ENCODE measurements around the gene GNG7.
A peak's percentile ranks its signal among the peaks of the same experiment; 100 is the strongest.
"Not testable (repeated sequence)": the region's sequence is repeated elsewhere in the genome, so short reads cannot be mapped to it uniquely, and the experiment has no call there.

The GNG7 gene

GRCh38 chr19:2503521-2504109 is 198.9 kb downstream of the GNG7 start:
- no peak for TF ChIP-seq POLR2AphosphoS5 (IDR thresholded peaks at IDR 0.05; ENCODE audit: borderline replicate concordance, low read depth, low read length)
- no peak for TF ChIP-seq FOXP2 (optimal IDR thresholded peaks at IDR 0.05; ENCODE audit: control extremely low read depth, extremely low read length, insufficient read depth)
- TF ChIP-seq EZH2 (IDR thresholded peaks at IDR 0.05): no peak

DNA sequence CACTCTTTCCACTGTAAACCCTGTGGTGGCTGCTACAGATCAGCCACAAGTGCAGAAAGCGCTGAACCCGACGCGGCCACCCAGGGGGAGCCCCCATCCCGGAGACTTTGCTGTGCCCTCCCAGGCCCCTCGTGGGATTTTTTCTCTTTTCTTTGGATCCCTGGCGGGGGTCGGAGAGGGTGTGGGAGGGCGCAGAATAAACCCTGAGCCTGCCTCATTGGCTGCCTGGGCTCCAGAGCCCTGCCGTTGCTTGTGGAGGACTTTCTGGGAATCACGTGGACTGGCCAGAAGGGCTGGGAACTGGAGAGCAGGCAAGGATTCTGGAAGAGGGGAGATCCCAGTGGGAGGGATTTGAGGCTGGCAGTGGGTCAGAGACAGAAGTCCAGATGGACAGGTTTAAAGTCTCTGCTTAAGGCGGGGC is 201.6 kb downstream of the GNG7 start:
- no peaks in the 10 kb centered on the region for H3K9me3 ChIP-seq (ENCODE audit: low read depth, low read length)
- no peaks in the 10 kb centered on the region for H3K36me3 ChIP-seq (ENCODE audit: insufficient read depth, low read length)
- TF ChIP-seq FOXP2 (optimal IDR thresholded peaks at IDR 0.05; ENCODE audit: control extremely low read depth, extremely low read length, insufficient read depth): no peak
- no peak for TF ChIP-seq POLR2AphosphoS5 (IDR thresholded peaks at IDR 0.05; ENCODE audit: borderline replicate concordance, low read depth, low read length)
- TF ChIP-seq EZH2 (IDR thresholded peaks at IDR 0.05): no peak
- H3K4me3 ChIP-seq: no peak overlapping the region
- H3K27ac ChIP-seq: no peak overlapping the region
- DNase-seq (ENCODE audit: low read depth, low spot score): no peak
- no peak overlapping the region for H3K9ac ChIP-seq (ENCODE audit: insufficient read length)

More at GRCh38 chr19:2503521-2504109, 198.9 kb downstream of the GNG7 start:
- no peak overlapping the region for H3K4me3 ChIP-seq
- H3K9me3 ChIP-seq (ENCODE audit: low read depth, low read length): no peaks in the 10 kb centered on the region
- no peak for DNase-seq (ENCODE audit: low read depth, low spot score)
- no peaks in the 10 kb centered on the region for H3K36me3 ChIP-seq (ENCODE audit: insufficient read depth, low read length)
- H3K9ac ChIP-seq (ENCODE audit: insufficient read length): no peak overlapping the region
- H3K27ac ChIP-seq: no peak overlapping the region

GRCh38 chr19:2500156-2500555 is 202.3 kb downstream of the GNG7 start:
- no peak overlapping the region for H3K4me3 ChIP-seq
- no peak for DNase-seq (ENCODE audit: low read depth, low spot score)
- H3K9ac ChIP-seq (ENCODE audit: insufficient read length): no peak overlapping the region
- no peak overlapping the region for H3K27ac ChIP-seq
- H3K9me3 ChIP-seq (ENCODE audit: low read depth, low read length): no peaks in the 10 kb centered on the region
- H3K36me3 ChIP-seq (ENCODE audit: insufficient read depth, low read length): no peaks in the 10 kb centered on the region
- TF ChIP-seq FOXP2 (optimal IDR thresholded peaks at IDR 0.05; ENCODE audit: control extremely low read depth, extremely low read length, insufficient read depth) (no peak), EZH2 (IDR thresholded peaks at IDR 0.05) (no peak), POLR2AphosphoS5 (IDR thresholded peaks at IDR 0.05; ENCODE audit: borderline replicate concordance, low read depth, low read length) (no peak)

DNA sequence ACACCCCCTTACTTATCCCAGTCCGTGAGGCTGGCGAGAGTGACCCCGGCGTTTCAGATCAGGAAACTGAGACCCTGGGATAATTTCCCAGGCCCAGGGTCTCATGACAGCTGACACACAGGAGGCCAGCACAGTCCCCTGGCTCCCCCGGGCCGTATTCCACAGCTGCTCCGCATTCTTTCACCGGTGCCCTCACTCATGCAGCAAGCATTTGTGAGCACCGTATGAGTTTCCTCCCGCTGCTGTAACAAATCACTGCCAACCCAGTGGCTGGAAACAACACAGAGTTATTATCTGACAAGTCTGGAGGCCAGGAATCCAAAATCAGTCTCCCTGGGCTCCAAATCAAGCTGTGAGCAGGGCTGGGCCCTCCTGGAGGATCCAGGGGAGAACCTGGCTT is 205.3 kb downstream of the GNG7 start:
- no peak overlapping the region for H3K4me3 ChIP-seq
- H3K9me3 ChIP-seq (ENCODE audit: low read depth, low read length): no peaks in the 10 kb centered on the region
- H3K9ac ChIP-seq (ENCODE audit: insufficient read length): no peak overlapping the region
- no peak overlapping the region for H3K27ac ChIP-seq
- no peaks in the 10 kb centered on the region for H3K36me3 ChIP-seq (ENCODE audit: insufficient read depth, low read length)
- no peak for TF ChIP-seq FOXP2 (optimal IDR thresholded peaks at IDR 0.05; ENCODE audit: control extremely low read depth, extremely low read length, insufficient read depth)
- no peak for TF ChIP-seq POLR2AphosphoS5 (IDR thresholded peaks at IDR 0.05; ENCODE audit: borderline replicate concordance, low read depth, low read length)
- no peak for TF ChIP-seq EZH2 (IDR thresholded peaks at IDR 0.05)
- no peak for DNase-seq (ENCODE audit: low read depth, low spot score)

GRCh38 chr19:2495651-2496316 is 206.7 kb downstream of the GNG7 start:
- Histone ChIP-seq H3K36me3 (ENCODE audit: insufficient read depth, low read length) (no peaks in the 10 kb centered on the region), H3K27ac (no peak overlapping the region), H3K9ac (ENCODE audit: insufficient read length) (no peak overlapping the region), H3K9me3 (ENCODE audit: low read depth, low read length) (no peaks in the 10 kb centered on the region), H3K4me3 (no peak overlapping the region)
- TF ChIP-seq EZH2 (IDR thresholded peaks at IDR 0.05): no peak
- TF ChIP-seq POLR2AphosphoS5 (IDR thresholded peaks at IDR 0.05; ENCODE audit: borderline replicate concordance, low read depth, low read length): no peak
- no peak for TF ChIP-seq FOXP2 (optimal IDR thresholded peaks at IDR 0.05; ENCODE audit: control extremely low read depth, extremely low read length, insufficient read depth)
- no peak for DNase-seq (ENCODE audit: low read depth, low spot score)

DNA sequence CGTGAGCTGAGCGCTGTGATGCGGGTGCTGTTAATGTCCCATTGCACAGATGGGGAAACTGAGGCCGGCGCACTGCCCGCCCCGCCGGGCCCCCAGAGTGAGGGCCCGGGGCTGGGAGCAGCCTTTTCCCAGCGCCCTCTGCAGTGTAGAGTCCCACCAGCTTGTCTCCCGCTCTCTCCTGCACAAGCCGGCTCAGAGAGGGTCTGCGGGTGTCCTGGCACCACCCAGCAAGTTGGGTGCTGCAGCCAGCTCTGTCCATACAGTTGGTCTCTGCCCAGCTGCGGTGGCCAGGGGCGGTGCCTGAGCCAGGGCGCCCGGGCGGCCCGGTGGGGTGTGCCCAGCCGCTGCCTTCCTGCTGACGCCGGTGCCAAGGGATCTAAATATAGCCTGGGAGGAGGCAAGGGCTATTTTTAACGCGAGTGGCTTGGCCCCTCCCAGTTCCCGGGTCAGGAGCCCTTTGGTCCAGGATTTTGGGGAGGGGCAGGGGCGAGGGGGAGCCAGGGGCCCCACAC is 207.3 kb downstream of the GNG7 start:
- TF ChIP-seq POLR2AphosphoS5 (IDR thresholded peaks at IDR 0.05; ENCODE audit: borderline replicate concordance, low read depth, low read length): no peak
- Histone ChIP-seq H3K9me3 (ENCODE audit: low read depth, low read length) (no peaks in the 10 kb centered on the region), H3K36me3 (ENCODE audit: insufficient read depth, low read length) (no peaks in the 10 kb centered on the region), H3K9ac (ENCODE audit: insufficient read length) (no peak overlapping the region), H3K4me3 (peak overlapping the region; percentile 65), H3K27ac (no peak overlapping the region)
- no peak for DNase-seq (ENCODE audit: low read depth, low spot score)

GRCh38 chr19:2494447-2495129 is 207.9 kb downstream of the GNG7 start:
- Histone ChIP-seq H3K4me3 (peak overlapping the region; percentile 65), H3K36me3 (ENCODE audit: insufficient read depth, low read length) (no peaks in the 10 kb centered on the region), H3K9ac (ENCODE audit: insufficient read length) (no peak overlapping the region), H3K27ac (no peak overlapping the region), H3K9me3 (ENCODE audit: low read depth, low read length) (no peaks in the 10 kb centered on the region)
- TF ChIP-seq POLR2AphosphoS5 (IDR thresholded peaks at IDR 0.05; ENCODE audit: borderline replicate concordance, low read depth, low read length) (no peak), FOXP2 (optimal IDR thresholded peaks at IDR 0.05; ENCODE audit: control extremely low read depth, extremely low read length, insufficient read depth) (no peak), EZH2 (IDR thresholded peaks at IDR 0.05) (no peak)
- DNase-seq (ENCODE audit: low read depth, low spot score): no peak

DNA sequence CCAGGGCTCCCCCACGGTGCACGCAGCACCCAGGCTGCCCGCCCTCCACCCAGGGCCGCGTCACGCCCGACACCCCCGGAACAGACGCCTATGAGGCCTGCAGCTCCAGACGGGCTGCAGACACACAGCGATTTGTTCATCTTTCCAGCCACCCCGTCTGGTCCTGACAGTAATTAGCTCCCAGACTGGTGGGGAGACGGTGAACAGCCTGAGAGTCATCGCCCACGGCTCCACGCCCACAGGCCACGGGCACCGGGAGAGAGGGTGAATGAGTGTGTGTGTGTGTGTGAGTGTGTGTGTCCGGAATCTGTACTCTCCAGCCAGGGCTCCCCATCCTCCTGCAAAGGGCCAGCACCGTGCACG is 208.4 kb downstream of the GNG7 start:
- no peak overlapping the region for H3K9ac ChIP-seq (ENCODE audit: insufficient read length)
- DNase-seq (ENCODE audit: low read depth, low spot score): no peak
- TF ChIP-seq FOXP2 (optimal IDR thresholded peaks at IDR 0.05; ENCODE audit: control extremely low read depth, extremely low read length, insufficient read depth) (no peak), EZH2 (IDR thresholded peaks at IDR 0.05) (no peak), POLR2AphosphoS5 (IDR thresholded peaks at IDR 0.05; ENCODE audit: borderline replicate concordance, low read depth, low read length) (no peak)
- no peak overlapping the region for H3K27ac ChIP-seq
- no peaks in the 10 kb centered on the region for H3K36me3 ChIP-seq (ENCODE audit: insufficient read depth, low read length)
- no peaks in the 10 kb centered on the region for H3K9me3 ChIP-seq (ENCODE audit: low read depth, low read length)
- peak overlapping the region; percentile 65; the same call in 1 of the 2 replicates for H3K4me3 ChIP-seq

DNA sequence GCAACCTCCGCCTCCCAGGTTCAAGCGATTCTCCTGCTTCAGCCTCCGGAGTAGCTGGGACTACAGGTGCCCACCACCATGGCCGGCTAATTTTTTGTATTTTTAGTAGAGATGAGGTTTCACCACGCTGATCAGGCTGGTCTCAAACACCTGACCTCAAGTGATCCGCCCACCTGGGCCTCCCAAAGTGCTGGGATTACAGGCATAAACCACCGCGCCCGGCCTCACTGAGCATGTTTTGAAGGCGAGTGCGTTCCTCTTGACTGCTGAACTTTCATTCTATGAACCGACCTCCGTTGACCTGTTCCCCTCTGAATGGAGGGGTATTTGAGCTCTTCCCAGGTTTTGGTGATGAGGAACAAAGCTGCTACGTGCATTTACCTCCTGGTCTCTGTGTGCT is 209.0 kb downstream of the GNG7 start:
- not testable (repeated sequence) for H3K27ac ChIP-seq; H3K9ac ChIP-seq (ENCODE audit: insufficient read length); H3K36me3 ChIP-seq (ENCODE audit: insufficient read depth, low read length); H3K9me3 ChIP-seq (ENCODE audit: low read depth, low read length); H3K4me3 ChIP-seq; DNase-seq (ENCODE audit: low read depth, low spot score)
